ENCODE data around the gene CLSTN2. TPM values are rescaled to one million over a fixed set of nuclear protein-coding genes. Genes with fewer than 3 reads are reported as not detected.

Gene CLSTN2
- total RNA-seq, 1 experiment from 2014 or later = 0.02 TPM

- ChIA-PET CTCF (no interaction called here), RAD21 (ENCODE audit: low non-redundant PET in 1 of 2, low total read pairs in 2 of 2, uncharacterized antibody in 2 of 2, unreplicated experiment in 2 of 2) (no interaction called here)
- H3K4me3 ChIP-seq (replicated peaks in 1 of 2; ENCODE audit: low read depth in 1 of 2, low read length in 2 of 2) = no peak overlapping the region
Measured at GRCh38 chr3:139994891-139995290, 59.9 kb downstream of the CLSTN2 start.

More at GRCh38 chr3:139994891-139995290, 59.9 kb downstream of the CLSTN2 start:
- H2AFZ ChIP-seq (ENCODE audit: low read depth, low read length, poor library complexity, severe bottlenecking) = no peak overlapping the region
- H3K4me1 ChIP-seq (ENCODE audit: control insufficient read depth in 1 of 2, insufficient read depth in 2 of 2, low read length in 2 of 2) = no peaks in the 10 kb centered on the region
- no peak overlapping the region for H3K4me2 ChIP-seq (ENCODE audit: low read length)
- no peak for TF ChIP-seq SP1 (IDR thresholded peaks at IDR 0.05; ENCODE audit: low read depth)
- no peak for TF ChIP-seq REST (IDR thresholded peaks at IDR 0.05; ENCODE audit: low read depth)
- no peak for TF ChIP-seq ZNF274 (IDR thresholded peaks at IDR 0.05; ENCODE audit: low read depth, low read length)
- TF ChIP-seq CTCF (IDR thresholded peaks at IDR 0.05 in 2 of 3, conservative IDR thresholded peaks at IDR 0.05 in 1 of 3; ENCODE audit: borderline replicate concordance in 1 of 3, insufficient read depth in 1 of 3, low read depth in 2 of 3, low read length in 2 of 3) = no peak
- TF ChIP-seq POLR2A (IDR thresholded peaks at IDR 0.05; ENCODE audit: borderline replicate concordance, extremely low read depth, insufficient read depth, insufficient read length) = no peak
- no peak for TF ChIP-seq ATF3 (IDR thresholded peaks at IDR 0.05)
- no peak for TF ChIP-seq ZBTB33 (IDR thresholded peaks at IDR 0.05; ENCODE audit: extremely low read depth, insufficient replicate concordance, low read length)
- TF ChIP-seq CEBPB (IDR thresholded peaks at IDR 0.05; ENCODE audit: low read depth) = no peak
- no peak for TF ChIP-seq POLR2AphosphoS5 (IDR thresholded peaks at IDR 0.05; ENCODE audit: low read depth, low read length)
- TF ChIP-seq CBX3 (IDR thresholded peaks at IDR 0.05; ENCODE audit: low read depth) = no peak
- TF ChIP-seq RAD21 (IDR thresholded peaks at IDR 0.05; ENCODE audit: low read depth) = no peak
- TF ChIP-seq TCF7L2 (IDR thresholded peaks at IDR 0.05; ENCODE audit: borderline replicate concordance, extremely low read depth, insufficient read depth, insufficient read length) = no peak
- no peak for TF ChIP-seq ZFX (IDR thresholded peaks at IDR 0.05)
- TF ChIP-seq EZH2phosphoT487 (IDR thresholded peaks at IDR 0.05; ENCODE audit: borderline replicate concordance) = no peak
- no peak for TF ChIP-seq EGR1 (IDR thresholded peaks at IDR 0.05; ENCODE audit: low read depth)
- no peak for TF ChIP-seq SRF (IDR thresholded peaks at IDR 0.05; ENCODE audit: low read depth)
- no peak for TF ChIP-seq SIN3A (IDR thresholded peaks at IDR 0.05; ENCODE audit: low read depth)
- TF ChIP-seq MAX (IDR thresholded peaks at IDR 0.05) = no peak
- no peak for TF ChIP-seq EZH2 (IDR thresholded peaks at IDR 0.05)
- ATAC-seq = no peak
- no peaks in the 10 kb centered on the region for H3K9me2 ChIP-seq (ENCODE audit: insufficient read depth)
- no peak for DNase-seq (ENCODE audit: low read depth, low spot score)
- H3K79me2 ChIP-seq (ENCODE audit: insufficient read depth, low read length) = no peaks in the 10 kb centered on the region
- intact Hi-C loops (cut with micrococcal nuclease) = no loop called here
- POLR2A ChIA-PET = no interaction called here
- no peak overlapping the region for H3K9ac ChIP-seq (ENCODE audit: low read length)
- no peaks in the 10 kb centered on the region for H3K36me3 ChIP-seq (ENCODE audit: control insufficient read depth in 1 of 2, insufficient read depth in 2 of 2, low read length in 2 of 2)
- H3K9me3 ChIP-seq (ENCODE audit: control insufficient read depth in 1 of 2, insufficient read depth in 1 of 2, low read depth in 1 of 2, low read length in 2 of 2) = no peaks in the 10 kb centered on the region
- no TSS peak for BruUV-seq (replicated peaks)
- H3K27ac ChIP-seq (ENCODE audit: low read depth, low read length) = no peak overlapping the region
- H3K27me3 ChIP-seq (ENCODE audit: insufficient read depth, low read length) = peaks cover 73% of the 10 kb centered on the region
- no peaks in the 10 kb centered on the region for H4K20me1 ChIP-seq (ENCODE audit: insufficient read depth)

All from HCT116 (cell line).